A673 (cell line): ENCODE data around the gene SMTNL1.

Experiments used
- EZH2 ChIP-seq: fragments of 200-600 bp; sonication (generic); IDR thresholded peaks from 2 replicates; pipeline ENCODE4 v1.6.1; 2017; ENCODE audit warnings: borderline replicate concordance, low read depth, mild to moderate bottlenecking, mixed read lengths, antibody characterized with exemption, low read length; ENCODE audit not compliant: poor library complexity, severe bottlenecking
- TF ChIP-seq, protein P1 (sequence below): fragments of 300-800, 200-600 bp; sonication (generic); conservative IDR thresholded peaks from 2 replicates; pipeline ENCODE4 v1.5.1; 2017; ENCODE audit warnings: low read depth, mild to moderate bottlenecking, antibody characterized with exemption, low read length, moderate library complexity, mixed read lengths

DNA sequence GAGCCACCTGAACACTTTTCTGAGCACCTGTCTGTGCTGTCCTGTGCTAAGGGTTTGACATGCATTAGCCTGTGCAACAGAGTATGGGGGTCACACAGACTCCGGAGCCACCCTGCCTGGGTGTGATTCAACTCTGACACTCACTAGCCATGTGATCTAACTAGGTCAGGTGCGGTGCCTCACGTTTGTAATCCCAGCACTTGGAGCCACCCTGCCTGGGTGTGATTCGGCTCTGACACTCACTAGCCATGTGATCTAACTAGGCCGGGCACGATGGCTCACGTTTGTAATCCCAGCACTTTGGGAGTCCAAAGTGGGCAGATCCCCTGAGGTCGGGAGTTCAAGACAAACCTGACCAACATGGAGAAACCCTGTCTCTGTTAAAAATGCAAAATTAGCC lies 18.6 kb downstream of the SMTNL1 start:
- TF ChIP-seq, protein P1, sequence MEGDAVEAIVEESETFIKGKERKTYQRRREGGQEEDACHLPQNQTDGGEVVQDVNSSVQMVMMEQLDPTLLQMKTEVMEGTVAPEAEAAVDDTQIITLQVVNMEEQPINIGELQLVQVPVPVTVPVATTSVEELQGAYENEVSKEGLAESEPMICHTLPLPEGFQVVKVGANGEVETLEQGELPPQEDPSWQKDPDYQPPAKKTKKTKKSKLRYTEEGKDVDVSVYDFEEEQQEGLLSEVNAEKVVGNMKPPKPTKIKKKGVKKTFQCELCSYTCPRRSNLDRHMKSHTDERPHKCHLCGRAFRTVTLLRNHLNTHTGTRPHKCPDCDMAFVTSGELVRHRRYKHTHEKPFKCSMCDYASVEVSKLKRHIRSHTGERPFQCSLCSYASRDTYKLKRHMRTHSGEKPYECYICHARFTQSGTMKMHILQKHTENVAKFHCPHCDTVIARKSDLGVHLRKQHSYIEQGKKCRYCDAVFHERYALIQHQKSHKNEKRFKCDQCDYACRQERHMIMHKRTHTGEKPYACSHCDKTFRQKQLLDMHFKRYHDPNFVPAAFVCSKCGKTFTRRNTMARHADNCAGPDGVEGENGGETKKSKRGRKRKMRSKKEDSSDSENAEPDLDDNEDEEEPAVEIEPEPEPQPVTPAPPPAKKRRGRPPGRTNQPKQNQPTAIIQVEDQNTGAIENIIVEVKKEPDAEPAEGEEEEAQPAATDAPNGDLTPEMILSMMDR: no peak
- TF ChIP-seq EZH2: no peak
